ENCODE results near the gene FAM118A. TPM values are rescaled to one million over a fixed set of nuclear protein-coding genes. Genes with fewer than 3 reads are reported as not detected.
A peak's percentile ranks its signal among the peaks of the same experiment; 100 is the strongest.
"Not testable (repeated sequence)": the region's sequence is repeated elsewhere in the genome, so short reads cannot be mapped to it uniquely, and the experiment has no call there.

Gene FAM118A
- total RNA-seq, 2 donors from 2014 or later: 16.0 to 24.6 TPM

DNA sequence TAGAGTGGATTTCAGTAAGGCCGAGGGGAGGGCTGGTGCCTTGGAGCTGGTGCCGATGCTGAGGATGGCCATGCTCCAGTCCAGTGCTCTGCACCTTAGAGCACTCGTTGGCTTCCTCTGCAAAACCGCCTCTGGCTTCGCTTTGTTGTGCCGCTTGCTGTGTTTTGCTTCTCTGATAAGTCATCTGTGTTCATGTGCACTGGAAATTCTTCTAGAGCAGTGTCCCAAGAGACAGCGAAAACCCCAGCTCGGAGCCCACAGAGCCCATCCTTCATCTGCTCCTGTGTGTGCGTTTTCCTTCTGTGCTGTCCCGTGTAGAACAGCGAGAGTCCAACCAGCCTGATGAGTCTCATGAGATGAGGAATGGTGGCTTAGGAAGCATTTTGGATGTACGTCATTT lies 12.1 kb downstream of the FAM118A start:
- no peak for DNase-seq (ENCODE audit: low spot score)
- intact Hi-C loops (cut with DNase I): no loop called here

DNA sequence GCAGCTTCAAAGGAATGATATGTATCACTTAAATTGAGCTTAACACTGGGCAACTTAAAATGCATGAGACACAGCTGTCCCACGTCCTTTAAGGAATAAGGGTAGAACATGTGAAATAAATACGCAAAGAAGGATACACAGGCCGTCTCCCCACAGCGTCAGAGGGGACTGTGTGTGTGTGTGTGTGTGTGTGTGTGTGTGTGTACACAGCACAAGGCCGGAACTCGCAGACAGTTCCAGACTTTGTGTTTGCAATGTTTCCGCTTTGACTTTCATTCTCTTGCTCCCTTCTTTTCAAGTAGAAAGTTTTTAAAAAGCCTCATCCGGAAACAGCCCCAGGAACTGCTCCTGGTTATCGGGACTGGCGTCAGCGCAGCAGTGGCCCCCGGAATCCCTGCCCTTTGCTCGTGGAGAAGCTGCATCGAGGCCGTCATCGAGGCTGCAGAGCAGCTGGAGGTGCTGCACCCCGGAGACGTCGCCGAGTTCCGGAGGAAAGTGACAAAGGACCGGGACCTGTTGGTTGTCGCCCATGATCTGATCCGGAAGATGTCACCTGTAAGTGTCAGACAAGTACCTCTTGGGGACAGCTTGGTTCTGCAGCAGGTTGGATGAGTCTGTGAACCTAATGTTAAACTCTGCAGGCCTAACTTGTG lies 13.3 kb downstream of the FAM118A start:
- peak; percentile 26 for DNase-seq (ENCODE audit: low spot score)
- intact Hi-C loops (cut with DNase I): no loop called here

DNA sequence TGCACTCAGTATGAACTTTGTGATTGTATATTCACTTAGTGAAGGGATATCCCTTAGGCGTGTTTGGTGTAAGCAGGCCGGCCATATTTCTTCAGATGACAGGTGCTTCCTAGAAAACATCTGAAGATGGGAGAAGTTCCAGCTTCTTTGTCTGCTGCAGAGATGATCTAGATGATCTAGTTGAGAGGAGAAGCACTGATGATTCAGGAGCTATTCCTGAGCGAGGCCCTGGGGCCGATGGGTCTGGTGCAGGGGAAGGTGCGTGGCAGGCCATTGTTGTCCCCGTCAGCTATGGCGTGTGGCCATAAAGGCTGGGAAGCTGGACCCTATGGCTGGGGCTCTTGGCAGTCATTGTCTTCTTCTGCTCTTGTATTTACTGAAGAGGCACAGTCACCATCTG lies 14.0 kb downstream of the FAM118A start:
- peak; percentile 52 for DNase-seq (ENCODE audit: low spot score)
- intact Hi-C loops (cut with DNase I): no loop called here

DNA sequence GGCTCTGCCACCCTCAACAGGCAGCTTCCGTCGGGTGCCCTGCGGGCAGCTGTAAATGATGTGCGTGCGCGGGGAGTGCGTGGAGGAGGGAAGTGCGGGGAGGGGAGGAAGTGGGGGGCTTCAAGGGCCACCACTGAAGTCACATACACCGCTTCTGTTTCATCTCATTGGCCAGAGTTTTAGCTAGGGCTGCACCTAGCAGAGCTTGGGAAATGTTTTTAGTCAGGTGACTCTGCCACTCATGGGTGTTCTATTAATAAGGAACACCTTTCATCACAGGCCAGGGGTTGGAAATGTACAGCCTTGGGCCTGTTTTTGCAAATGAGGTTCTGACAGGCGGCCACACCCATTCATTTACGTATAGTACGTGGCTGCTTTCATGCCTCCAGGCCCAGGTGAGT lies 14.6 kb downstream of the FAM118A start:
- peak; percentile 28 for DNase-seq (ENCODE audit: low spot score)
- intact Hi-C loops (cut with DNase I): no loop called here

DNA sequence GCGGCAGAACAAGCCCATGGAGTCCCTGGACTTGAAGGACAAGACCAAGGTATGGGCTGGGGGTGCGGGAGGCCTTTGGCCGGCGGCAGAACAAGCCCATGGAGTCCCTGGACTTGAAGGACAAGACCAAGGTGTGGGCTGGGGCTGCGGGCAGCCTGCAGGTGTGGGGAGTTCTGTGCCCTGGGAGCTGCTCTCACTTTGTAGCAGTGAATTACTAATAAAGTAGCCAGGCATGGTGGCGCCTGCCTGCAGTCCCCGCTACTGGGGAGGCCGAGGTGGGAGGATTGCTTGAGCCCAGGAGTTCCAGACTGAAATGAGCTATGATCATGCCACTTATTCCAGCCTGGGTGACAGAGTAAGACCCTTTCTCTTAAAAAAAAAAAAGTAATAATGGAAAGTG lies 18.5 kb downstream of the FAM118A start:
- DNase-seq (ENCODE audit: low spot score): peak; percentile 78
- intact Hi-C loops (cut with DNase I): not testable (repeated sequence)

DNA sequence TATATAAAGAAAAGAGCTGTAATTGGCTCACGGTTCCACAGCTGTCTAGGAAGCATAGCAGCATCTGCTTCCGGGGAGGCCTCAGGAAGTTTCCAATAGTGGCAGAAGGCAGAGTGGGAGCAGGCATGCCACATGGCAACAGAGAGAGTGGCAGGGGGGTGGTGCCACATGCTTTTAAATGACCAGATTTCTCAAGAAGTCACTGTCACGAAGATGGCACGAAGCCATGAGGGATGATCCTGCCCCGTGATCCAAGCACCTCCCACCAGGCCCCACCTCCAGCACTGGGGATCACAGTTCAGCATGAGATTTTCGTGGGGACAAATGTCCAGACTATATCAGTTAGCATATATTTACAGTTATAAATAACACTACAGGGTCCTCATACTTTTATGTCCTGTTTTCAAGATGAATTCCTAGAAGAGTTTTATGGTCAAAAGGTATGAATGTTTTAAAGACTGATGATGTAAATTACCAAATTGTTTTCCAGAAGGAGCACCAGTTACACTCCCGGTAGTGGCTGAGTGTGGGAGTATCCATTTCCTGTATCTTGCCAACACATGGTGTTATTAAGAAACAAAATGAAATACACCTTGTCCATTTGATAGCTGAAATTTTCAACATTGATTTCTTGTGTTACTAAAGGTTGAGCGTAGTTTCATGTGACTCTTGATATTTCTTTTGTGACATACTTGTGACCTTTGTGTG lies 19.2 kb downstream of the FAM118A start:
- peak; percentile 66 for DNase-seq (ENCODE audit: low spot score)
- intact Hi-C loops (cut with DNase I): no loop called here

DNA sequence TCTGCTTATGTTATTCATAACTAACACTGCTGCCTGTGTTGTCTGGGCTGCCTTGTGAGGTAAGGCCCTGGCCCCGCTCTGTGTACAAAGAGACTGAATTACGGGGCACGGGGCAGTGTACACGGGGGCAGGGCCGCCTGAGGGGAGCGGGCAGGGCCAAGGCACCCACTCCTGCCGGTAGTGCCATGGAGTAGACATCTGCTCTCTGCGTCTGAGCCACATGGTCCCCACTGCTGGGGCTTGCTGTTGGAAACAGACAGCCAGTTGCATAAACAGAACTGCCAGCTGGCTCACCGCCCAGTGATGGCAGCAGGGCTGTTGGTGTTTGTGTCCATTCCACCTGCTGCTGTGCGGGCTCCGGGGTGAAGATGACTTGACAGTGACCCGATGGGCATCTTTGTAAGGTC lies 19.8 kb downstream of the FAM118A start:
- peak; percentile 77 for DNase-seq (ENCODE audit: low spot score)

DNA sequence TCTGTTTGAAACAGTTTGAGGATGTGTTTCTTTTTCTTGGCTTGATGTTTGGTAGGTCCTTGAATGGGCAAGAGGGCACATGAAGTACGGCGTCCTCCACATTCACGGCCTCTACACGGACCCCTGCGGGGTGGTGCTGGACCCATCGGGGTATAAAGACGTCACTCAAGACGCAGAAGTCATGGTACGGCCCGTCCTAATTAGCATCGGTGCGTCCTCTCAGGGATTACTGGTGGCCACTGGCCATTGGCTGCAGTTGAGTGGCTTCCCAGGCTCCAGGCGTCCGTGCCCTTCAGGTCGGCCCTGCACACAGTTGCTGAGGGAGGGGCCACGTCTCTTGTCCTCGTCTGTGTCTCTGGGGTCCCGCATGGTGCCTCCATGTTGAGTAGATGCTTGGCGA lies 20.8 kb downstream of the FAM118A start:
- intact Hi-C loops (cut with DNase I): loop anchor here in 1 of 2 donors (10.0 kb wide), 1 partner anchor 754 kb away; no protein-coding TSS in a partner anchor

More for the DNA sequence above, 19.8 kb downstream of the FAM118A start:
- intact Hi-C loops (cut with DNase I): no loop called here

DNA sequence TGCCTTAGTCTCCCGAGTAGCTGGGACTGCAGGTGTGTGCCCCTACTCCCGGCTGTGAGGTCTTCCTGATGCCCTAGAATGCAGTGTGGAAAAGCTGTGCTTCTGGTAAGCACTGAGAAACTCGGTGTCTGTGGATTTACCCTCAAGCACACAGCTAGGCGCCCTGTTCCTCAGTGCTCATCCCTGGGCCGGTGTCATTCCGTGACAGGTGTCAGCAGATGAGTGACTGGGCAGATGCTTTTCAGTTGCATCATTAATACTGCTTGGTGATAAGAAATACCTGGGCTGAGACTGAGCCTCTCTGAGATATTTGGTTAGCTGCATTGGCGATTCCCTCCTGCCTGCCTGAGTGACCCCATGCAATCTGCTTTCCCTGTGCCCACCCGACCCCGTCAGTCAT lies 21.8 kb downstream of the FAM118A start:
- DNase-seq (ENCODE audit: low spot score): no peak

More for the DNA sequence above, 20.8 kb downstream of the FAM118A start:
- peak; percentile 61 for DNase-seq (ENCODE audit: low spot score)

DNA sequence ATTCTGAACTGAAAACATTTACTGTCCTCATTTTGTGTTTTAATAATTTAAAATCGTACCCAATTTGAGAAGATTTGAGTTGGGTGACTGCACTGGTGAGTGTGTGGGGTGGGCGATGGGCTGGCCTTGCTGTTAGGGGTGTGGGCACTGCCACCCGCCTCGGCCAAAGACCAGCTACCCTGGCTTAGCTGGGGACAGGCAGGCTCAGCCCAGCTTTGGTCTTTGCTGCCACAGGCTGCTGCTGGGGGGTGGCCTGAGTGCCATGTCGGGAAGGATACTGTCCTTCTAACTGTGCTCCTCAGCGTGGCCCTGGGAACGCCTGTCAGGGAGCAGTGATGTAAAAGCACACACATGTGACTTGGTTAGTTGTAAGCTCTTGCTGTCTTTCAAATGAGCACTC lies 22.3 kb downstream of the FAM118A start:
- intact Hi-C loops (cut with DNase I): loop anchor here in 1 of 2 donors (10.0 kb wide), 1 partner anchor 753 kb away; no protein-coding TSS in a partner anchor
- no peak for DNase-seq (ENCODE audit: low spot score)

More for the DNA sequence above, 21.8 kb downstream of the FAM118A start:
- intact Hi-C loops (cut with DNase I): loop anchor here in 1 of 2 donors (10.0 kb wide), 1 partner anchor 753 kb away; no protein-coding TSS in a partner anchor

DNA sequence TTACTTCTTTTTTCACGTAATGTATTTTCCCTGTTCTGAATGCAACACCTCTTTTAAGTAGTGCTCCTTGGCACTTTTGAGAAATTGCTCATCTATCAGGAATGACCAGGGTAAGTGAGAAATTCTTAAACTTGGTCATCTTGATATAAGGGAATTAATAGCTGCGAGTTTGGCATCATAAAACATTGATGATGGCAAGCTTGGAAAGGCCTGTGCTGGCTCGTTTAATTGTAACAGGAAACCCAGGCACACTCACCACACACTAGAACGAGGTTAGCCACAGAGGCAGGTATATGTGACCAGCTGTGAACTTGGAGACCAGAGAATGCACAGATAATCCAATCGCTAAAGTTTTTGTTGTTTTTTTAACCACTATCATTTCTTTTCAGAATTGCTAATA lies 24.3 kb downstream of the FAM118A start:
- intact Hi-C loops (cut with DNase I): loop anchor here in 1 of 2 donors (10.0 kb wide), 1 partner anchor 751 kb away; no protein-coding TSS in a partner anchor
- DNase-seq (ENCODE audit: low spot score): no peak

DNA sequence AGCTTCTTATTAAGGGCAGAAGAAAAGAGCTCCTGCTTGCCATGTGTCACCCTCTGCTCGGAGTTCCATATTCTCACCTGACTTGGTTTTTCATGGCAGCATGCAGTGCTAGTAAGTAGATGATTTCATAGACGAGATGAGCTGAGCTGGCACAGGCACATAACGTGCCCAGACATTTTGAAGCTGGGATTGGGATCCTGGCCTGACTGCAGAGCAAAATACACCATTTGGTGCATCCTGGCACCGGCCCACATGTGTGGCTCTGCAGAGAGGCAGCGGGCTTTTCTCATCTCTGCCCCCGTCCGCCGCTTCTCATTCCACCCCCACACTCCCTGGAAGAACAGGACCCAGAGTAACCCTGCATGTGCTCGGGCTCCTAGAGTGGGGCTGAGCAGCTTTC lies 24.8 kb downstream of the FAM118A start:
- DNase-seq (ENCODE audit: low spot score): no peak
- intact Hi-C loops (cut with DNase I): loop anchor here in 1 of 2 donors (10.0 kb wide), 1 partner anchor 750 kb away; no protein-coding TSS in a partner anchor

DNA sequence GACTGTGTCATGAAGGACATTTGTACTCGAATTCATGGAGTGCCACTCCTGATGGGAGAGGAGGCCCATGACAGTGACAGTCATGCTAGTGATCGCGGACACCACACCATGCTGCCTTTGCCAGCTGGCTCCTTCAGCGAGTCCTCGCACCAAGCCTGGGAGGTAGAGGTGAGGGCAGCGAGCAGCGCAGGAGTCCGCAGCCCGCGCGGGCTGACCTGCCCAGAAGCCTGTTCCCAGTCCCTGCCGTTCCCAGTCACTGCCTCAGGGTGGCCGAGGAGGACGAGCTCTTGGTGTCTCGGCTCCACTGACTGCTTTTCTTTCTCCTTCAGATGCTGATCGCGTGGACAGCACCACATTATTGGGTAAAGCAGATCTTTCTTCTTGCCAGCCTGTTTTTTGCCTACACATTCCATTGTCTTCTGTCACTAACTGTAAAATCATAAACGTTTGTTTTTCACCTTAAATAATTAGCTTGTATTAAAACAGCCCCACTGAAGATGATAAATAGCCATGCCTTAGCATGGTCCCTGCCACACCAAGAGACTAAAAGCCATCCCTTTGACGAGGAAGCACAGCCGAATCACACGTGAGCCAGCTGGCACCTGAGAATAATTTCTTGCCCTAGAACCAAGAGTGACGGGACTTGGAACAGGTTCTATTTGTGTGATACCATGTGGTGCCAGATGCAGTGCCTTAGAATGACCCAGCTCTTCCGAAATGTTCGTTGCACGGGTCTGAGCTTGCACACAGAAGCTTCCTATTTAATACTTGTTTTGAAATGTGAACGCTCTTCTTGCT lies 25.5 kb downstream of the FAM118A start:
- intact Hi-C loops (cut with DNase I): loop anchor here in 1 of 2 donors (10.0 kb wide), 1 partner anchor 750 kb away; no protein-coding TSS in a partner anchor
- DNase-seq (ENCODE audit: low spot score): no peak

DNA sequence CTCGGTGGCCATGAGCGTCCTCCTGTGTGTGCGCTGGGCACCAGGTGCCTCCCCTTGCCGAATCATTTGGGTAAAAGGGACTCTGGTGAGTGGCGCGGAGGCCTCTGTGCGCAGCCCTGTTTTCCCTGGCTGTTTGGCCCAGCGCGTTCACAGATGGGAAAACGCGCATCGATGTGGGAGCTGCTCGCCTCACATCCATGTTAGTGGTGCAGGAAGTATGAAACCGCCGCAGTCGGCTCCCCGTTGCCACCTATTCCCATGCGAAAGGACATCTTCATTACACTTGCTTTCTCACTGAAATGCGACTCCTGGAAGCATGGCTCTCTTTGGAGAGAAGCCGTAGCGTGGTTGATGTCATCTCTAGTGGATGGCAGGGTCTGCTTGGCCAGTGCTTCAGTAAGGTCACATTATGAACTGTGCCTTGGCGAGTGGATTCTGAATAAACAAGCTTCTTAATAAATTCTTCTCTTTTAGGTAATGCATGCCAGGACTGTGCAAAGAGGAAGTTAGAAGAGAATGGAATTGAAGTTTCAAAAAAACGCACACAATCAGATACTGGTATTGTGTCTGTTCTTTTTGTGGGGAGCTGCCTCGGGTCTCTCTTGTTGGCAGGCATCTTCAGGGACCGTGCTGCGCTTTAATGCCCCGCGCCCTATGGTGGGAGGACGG lies 26.3 kb downstream of the FAM118A start:
- DNase-seq (ENCODE audit: low spot score): no peak
- intact Hi-C loops (cut with DNase I): loop anchor here in 1 of 2 donors (10.0 kb wide), 1 partner anchor 749 kb away; no protein-coding TSS in a partner anchor

DNA sequence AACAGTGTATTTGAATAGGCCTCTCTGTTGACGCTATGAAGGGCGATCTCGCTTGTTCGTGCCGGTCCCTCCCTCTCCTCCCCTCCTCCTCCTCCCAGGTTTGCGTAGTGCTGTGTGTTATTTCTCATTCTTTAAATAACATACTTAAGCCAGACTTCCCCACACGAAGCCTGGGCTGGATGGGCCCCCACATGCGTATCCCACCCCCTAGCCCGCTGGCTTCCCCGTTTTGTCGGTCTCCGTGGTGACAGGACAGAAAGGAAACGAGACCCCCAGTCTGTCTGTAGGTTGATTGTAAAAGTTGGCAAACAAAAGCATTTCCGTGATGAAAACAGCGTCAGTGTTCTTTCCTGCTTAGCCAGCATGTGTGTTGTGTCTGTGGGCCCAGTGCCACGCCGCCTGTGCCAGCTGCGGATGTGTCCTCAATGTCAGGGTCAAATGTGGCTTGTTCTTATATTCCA lies 27.3 kb downstream of the FAM118A start:
- DNase-seq (ENCODE audit: low spot score): peak; percentile 89
- intact Hi-C loops (cut with DNase I): loop anchor here in 1 of 2 donors (10.0 kb wide), 1 partner anchor 748 kb away; no protein-coding TSS in a partner anchor

DNA sequence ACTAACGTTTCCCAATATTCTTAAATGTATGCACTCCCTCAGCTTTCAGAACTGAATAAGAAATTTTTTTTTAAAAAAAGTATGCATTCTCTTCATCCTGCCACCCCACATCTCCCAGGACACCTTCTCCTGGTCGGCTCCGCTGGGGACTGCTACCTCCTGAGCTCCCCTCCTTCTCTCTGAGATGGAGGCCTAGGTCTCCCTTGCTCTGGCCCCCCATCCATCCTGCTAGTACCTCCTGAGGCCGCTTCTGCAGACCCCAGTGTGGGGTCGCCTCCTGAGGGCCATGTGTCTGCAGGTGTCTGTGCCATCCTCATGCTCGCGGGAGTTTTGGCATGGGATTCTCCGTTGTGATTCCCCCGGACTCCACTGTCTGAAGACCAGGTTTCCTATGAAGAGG lies 27.8 kb downstream of the FAM118A start:
- DNase-seq (ENCODE audit: low spot score): no peak
- intact Hi-C loops (cut with DNase I): loop anchor here in 1 of 2 donors (10.0 kb wide), 1 partner anchor 747 kb away; no protein-coding TSS in a partner anchor

DNA sequence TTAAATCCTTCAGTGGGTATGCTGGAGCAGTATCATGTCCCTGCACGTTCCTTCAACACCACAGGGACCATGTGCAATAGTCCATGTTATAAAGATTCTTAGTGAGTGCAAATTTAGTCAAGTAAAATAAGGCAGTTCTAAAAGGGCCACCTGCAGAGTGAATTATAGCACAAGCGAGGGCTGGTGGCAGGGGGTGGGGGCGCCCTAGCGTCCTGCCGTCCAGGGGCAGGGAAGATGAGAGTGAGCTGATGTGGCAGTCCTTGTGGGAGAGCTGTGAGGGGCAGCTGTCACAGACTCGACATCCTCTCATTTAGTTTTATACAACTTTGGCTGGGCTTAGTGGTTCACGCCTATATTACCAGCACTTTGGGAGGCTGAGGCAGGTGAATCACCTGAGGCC lies 29.1 kb downstream of the FAM118A start:
- intact Hi-C loops (cut with DNase I): loop anchor here in 1 of 2 donors (10.0 kb wide), 1 partner anchor 746 kb away; no protein-coding TSS in a partner anchor

DNA sequence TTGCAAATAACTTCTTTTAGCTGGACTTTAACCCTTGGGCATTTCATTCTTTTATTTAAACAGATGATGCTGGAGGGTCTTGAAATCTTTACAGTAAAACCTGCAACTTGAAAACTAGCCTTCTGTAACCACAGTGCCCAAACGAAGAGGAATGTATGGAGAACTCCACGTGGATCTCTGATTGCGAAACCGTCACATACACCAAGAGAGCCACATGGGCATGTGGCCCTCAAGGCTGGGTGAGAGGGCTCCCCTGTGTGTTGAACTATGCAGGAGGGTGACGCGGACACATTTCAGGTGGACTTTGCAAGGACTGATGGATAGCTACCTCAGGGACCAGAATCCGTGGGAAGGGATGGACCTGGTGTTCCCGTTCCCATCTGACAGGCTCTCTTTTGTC lies 30.6 kb downstream of the FAM118A start:
- no peak for DNase-seq (ENCODE audit: low spot score)
- intact Hi-C loops (cut with DNase I): no loop called here

More for the DNA sequence above, 29.1 kb downstream of the FAM118A start:
- DNase-seq (ENCODE audit: low spot score): no peak

DNA sequence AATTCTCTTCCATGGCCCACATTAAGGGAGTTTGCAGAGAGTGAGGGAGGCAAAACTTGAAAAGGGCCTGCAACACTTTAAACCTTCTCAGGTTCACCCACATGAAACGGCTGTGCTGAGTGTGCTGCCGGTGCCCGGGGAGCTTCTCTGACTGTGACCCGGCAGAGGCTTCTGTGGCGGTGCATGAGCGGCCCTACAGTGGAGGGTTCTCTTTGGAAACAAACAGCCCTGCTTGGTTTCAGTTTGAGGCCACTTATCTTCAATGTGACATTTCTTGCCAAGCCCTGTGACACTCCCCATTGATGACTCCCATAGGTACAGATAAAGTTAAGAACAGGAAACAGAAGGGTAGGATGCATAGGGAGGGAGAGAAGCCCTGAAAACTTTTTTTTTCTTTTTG lies 31.8 kb downstream of the FAM118A start:
- intact Hi-C loops (cut with DNase I): no loop called here
- DNase-seq (ENCODE audit: low spot score): no peak

Measured in posterior vena cava (tissue), 2 donors.